GM23248 (cell line): Measurements from ENCODE around the gene CDC42EP4.

Experiments
- EZH2 ChIP-seq: fragments of 200-600 bp; sonication (generic); IDR thresholded peaks from 2 replicates; pipeline ENCODE4 v1.6.1; 2018; ENCODE audit warnings: antibody characterized with exemption, mild to moderate bottlenecking; ENCODE audit not compliant: insufficient read depth, poor library complexity, severe bottlenecking
- EZH2phosphoT487 ChIP-seq: fragments of 200-600 bp; sonication (generic); IDR thresholded peaks from 2 replicates; pipeline ENCODE4 v1.6.1; 2018; ENCODE audit warnings: antibody characterized with exemption, moderate library complexity, mild to moderate bottlenecking, low read depth; ENCODE audit not compliant: insufficient read depth

GRCh38 chr17:73291260-73291801 lies 20.5 kb downstream of the CDC42EP4 start:
- TF ChIP-seq EZH2, result no peak
- no peak for TF ChIP-seq EZH2phosphoT487
